ENCODE results near the gene BCAS3. TPM values are rescaled to one million over a fixed set of nuclear protein-coding genes. Genes with fewer than 3 reads are reported as not detected.
"Not testable (repeated sequence)": the region's sequence is repeated elsewhere in the genome, so short reads cannot be mapped to it uniquely, and the experiment has no call there.

BCAS3 gene
- total RNA-seq, 2 donors from 2014 or later: 44.1 to 71.5 TPM

- Histone ChIP-seq H3K27me3 (no peaks in the 10 kb centered on the region), H3K4me1 (no peaks in the 10 kb centered on the region), H3K27ac (no peak overlapping the region), H3K9me3 (no peaks in the 10 kb centered on the region), H3K4me3 (no peak overlapping the region), H3K36me3 (replicated peaks in 1 of 2; ENCODE audit: insufficient read depth in 1 of 2, low read depth in 2 of 2) (no peaks in the 10 kb centered on the region)
- intact Hi-C loops (cut with DNase I): no loop called here
- TF ChIP-seq CTCF (IDR thresholded peaks at IDR 0.05) (no peak), POLR2A (IDR thresholded peaks at IDR 0.05) (no peak)
- no peak for DNase-seq
- ATAC-seq: no peak
- WGBS, 2 donors: 92 to 94% methylated on average over 2 of the region's 2 CpGs
These were observed 286.5 kb downstream of the BCAS3 start for GRCh38 chr17:60964160-60964559.

DNA sequence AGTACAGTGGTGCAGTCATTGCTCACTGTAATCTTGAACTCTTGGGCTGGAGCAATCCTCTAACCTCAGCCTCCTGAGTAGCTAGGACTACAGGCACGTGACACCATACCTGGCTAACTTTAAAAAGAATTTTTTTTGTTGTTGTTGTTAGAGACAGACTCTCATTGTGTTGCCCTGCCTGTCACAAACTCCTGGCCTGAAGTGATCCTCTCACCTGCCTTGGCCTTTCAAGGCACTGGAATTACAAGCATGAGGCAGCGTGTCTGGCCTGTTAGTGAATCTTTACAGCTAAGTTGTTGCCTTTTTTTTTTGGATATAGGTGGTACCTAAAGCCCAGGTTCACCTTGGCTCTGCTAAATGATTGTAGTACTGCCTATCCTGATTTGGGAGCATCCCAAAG lies 290.6 kb downstream of the BCAS3 start:
- Histone ChIP-seq H3K27ac (no peak overlapping the region), H3K4me3 (no peak overlapping the region), H3K9me3 (no peaks in the 10 kb centered on the region), H3K27me3 (no peaks in the 10 kb centered on the region), H3K4me1 (no peaks in the 10 kb centered on the region), H3K36me3 (replicated peaks in 1 of 2; ENCODE audit: insufficient read depth in 1 of 2, low read depth in 2 of 2) (no peaks in the 10 kb centered on the region)
- DNase-seq (no peak), ATAC-seq (no peak)
- 93 to 97% methylated on average over 2 of the region's 2 CpGs for WGBS, 2 donors
- TF ChIP-seq CTCF (IDR thresholded peaks at IDR 0.05) (no peak), POLR2A (IDR thresholded peaks at IDR 0.05) (no peak)
- intact Hi-C loops (cut with DNase I): no loop called here

DNA sequence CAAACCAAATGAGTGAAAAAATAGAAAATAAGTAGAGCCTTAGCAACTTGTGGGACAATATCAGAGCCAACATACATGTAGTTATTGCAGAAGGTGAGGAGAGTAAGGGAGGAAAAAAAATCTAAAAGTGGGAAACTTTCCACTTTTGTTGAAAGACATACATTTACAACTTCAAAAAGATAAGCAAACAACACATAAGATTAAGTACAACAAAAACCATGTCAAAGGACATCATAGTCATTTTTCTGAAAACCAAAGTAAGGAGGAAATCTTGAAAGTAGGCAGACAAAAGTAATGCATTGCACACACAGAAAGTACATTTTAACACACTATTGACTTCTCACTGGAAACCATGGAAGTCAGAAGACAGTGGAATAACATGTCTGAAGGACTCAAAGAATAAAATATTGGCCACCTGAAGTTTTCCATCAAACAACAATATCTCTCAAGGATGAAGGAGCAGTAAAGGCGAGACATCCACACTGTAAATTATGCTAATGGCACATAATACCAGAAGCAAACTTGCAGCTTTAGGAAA lies 291.9 kb downstream of the BCAS3 start:
- TF ChIP-seq POLR2A (IDR thresholded peaks at IDR 0.05) (no peak), CTCF (IDR thresholded peaks at IDR 0.05) (no peak)
- H3K36me3 ChIP-seq (replicated peaks in 1 of 2; ENCODE audit: insufficient read depth in 1 of 2, low read depth in 2 of 2): no peaks in the 10 kb centered on the region
- intact Hi-C loops (cut with DNase I): no loop called here
- no peaks in the 10 kb centered on the region for H3K4me1 ChIP-seq
- no peak overlapping the region for H3K4me3 ChIP-seq
- no peaks in the 10 kb centered on the region for H3K27me3 ChIP-seq
- H3K27ac ChIP-seq: no peak overlapping the region
- ATAC-seq: no peak
- H3K9me3 ChIP-seq: no peaks in the 10 kb centered on the region
- DNase-seq: no peak
- WGBS, 2 donors: 94 to 96% methylated on average over 1 of the region's 1 CpG

DNA sequence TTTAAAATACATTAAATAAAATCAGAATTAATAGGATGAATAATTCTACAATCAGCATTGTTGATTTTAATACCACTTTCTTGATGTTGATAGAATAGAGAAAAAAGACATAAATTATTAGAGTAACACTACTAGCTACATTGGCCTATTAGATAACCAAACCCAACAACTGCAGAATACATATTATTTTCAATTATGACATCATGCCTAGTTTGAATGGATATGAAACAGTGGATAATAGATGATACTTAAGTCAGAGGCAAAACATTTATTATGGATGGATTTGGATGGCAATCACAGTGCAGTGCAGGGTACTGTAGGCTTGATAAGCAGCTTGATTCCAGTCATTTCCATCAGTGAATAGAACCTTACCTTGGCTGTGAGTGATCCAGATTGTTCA lies 293.1 kb downstream of the BCAS3 start:
- H3K4me1 ChIP-seq: no peaks in the 10 kb centered on the region
- no peaks in the 10 kb centered on the region for H3K36me3 ChIP-seq (replicated peaks in 1 of 2; ENCODE audit: insufficient read depth in 1 of 2, low read depth in 2 of 2)
- intact Hi-C loops (cut with DNase I): no loop called here
- ATAC-seq (no peak), DNase-seq (no peak)
- no peak overlapping the region for H3K27ac ChIP-seq
- H3K9me3 ChIP-seq: no peaks in the 10 kb centered on the region
- no peak overlapping the region for H3K4me3 ChIP-seq
- no peaks in the 10 kb centered on the region for H3K27me3 ChIP-seq
- TF ChIP-seq POLR2A (IDR thresholded peaks at IDR 0.05) (no peak), CTCF (IDR thresholded peaks at IDR 0.05) (no peak)

GRCh38 chr17:60971515-60972369 lies 294.1 kb downstream of the BCAS3 start:
- H3K27ac ChIP-seq: no peak overlapping the region
- DNase-seq: peak; percentile 26 to 48 (median 30)
- H3K9me3 ChIP-seq: no peaks in the 10 kb centered on the region
- H3K36me3 ChIP-seq (replicated peaks in 1 of 2; ENCODE audit: insufficient read depth in 1 of 2, low read depth in 2 of 2): no peaks in the 10 kb centered on the region
- 45% methylated on average over 6 of the region's 6 CpGs for WGBS, 2 donors
- TF ChIP-seq CTCF (IDR thresholded peaks at IDR 0.05) (peak in 6 of 7 experiments; percentile 26 to 59 (median 44)), POLR2A (IDR thresholded peaks at IDR 0.05) (no peak)
- no peaks in the 10 kb centered on the region for H3K27me3 ChIP-seq
- H3K4me3 ChIP-seq: no peak overlapping the region
- no peak for ATAC-seq
- intact Hi-C loops (cut with DNase I): no loop called here
- no peaks in the 10 kb centered on the region for H3K4me1 ChIP-seq

DNA sequence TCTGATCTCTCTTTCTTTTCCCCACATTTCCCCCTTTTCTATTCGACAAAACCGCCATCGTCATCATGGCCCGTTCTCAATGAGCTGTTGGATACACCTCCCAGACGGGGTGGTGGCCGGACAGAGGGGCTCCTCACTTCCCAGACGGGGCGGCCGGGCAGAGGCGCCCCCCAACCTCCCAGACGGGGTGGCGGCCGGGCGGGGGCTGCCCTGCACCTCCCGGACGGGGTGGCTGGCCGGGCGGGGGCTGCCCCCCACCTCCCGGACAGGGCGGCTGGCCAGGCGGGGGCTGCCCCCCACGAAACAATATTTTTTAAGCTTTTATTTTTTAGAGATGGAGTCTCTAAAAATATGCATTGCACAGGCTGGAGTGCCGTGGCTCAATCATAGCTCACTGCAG lies 299.2 kb downstream of the BCAS3 start:
- intact Hi-C loops (cut with DNase I); H3K36me3 ChIP-seq (replicated peaks in 1 of 2; ENCODE audit: insufficient read depth in 1 of 2, low read depth in 2 of 2); ATAC-seq; DNase-seq; H3K27ac ChIP-seq; H3K4me3 ChIP-seq; H3K4me1 ChIP-seq; H3K27me3 ChIP-seq; H3K9me3 ChIP-seq: not testable (repeated sequence)
- 97 to 99% methylated on average over 5 to 21 of the region's 23 CpGs for WGBS, 2 donors

Measured in body of pancreas (tissue), 4 donors.